GM19455 (cell line): ENCODE results near the gene GSS.

Experiments
- ATAC-seq: cut with Tn5 transposase; IDR thresholded peaks from one replicate; pipeline ENCODE4 v1.9.1; 2021; ENCODE audit not compliant: unreplicated experiment

GSS gene

DNA sequence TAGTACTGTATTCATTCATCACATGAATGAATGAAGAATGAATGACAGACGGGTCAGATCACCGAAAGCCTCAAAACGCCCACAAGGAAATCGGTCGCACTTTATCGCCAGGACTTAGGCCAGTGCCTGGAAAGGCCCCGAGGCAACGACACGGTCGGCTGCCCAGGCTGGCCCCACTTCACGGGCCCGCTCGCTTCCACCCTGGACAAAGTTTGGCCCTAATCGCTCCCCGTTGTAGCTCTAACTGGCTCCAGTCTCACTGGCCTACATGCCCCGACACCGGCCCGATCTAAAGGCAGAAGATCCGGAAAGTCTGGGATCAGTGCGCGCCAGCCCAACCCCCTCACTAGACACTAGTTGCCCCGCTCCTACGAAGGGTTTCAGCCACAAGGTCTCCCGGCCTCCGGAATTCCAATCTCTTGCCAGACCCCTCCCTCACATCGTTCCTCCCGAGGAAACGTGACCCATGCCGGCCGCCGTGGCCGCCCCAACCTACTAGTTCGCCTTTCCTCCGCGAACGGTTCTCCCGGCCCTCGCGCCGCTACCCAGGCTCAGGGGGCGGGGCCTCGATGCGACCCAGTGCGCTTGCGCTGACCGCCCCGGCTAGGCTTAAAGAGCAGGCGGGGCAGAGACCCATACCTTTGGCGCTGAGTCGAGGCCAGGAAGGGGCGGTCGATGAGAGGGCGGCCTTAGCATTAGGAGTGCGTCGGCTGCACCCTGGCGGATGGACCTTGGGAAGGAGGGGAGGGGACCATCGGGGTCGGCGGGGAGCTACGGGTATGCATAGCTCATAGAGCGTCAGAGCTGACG, at the start of gene GSS, which contains the start of gene MYH7B:
TSS of gene GSS (minus strand) at position 576 of the 810 bp plus-strand sequence. CDS start 3,954 bp downstream, outside the sequence.
TSS of gene MYH7B (plus strand) at position 638 of the 810 bp plus-strand sequence. CDS start 22,138 bp downstream, outside the sequence.
- ATAC-seq = peak; percentile 87

DNA sequence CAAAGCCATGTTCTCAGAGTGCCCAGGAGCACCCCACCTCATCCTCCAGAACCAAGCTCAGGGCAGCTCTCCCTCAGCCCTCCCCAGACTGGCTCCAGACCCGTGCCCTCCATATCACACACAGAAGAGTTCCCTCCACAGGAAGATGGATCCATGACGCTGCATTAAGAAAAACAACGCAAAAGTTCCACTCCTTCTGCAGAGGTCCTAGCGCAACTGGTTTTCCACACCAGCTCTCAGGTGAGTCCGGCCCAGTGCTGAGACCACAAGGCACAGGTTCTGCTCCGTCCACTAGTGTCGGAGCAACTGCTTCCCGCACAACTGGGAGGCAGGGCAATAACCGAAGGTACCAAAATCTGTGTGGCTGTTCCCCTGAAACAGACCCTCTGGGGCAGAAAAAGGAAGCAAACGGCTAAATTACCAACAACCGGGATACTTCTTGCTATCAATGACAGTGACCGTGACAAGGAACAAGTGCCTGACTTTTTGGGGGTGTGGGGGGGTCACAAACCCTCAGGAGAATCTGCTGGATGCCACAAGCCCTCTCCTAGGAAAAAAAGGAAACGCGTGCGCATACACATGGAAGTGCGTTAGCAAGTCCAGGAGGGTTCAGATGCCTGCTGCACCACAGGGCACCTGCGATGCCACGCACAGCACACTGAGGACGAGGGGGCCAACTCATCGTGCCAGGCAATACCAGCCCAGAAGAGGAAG, 49.3 kb upstream of the GSS start:
- ATAC-seq = no peak

DNA sequence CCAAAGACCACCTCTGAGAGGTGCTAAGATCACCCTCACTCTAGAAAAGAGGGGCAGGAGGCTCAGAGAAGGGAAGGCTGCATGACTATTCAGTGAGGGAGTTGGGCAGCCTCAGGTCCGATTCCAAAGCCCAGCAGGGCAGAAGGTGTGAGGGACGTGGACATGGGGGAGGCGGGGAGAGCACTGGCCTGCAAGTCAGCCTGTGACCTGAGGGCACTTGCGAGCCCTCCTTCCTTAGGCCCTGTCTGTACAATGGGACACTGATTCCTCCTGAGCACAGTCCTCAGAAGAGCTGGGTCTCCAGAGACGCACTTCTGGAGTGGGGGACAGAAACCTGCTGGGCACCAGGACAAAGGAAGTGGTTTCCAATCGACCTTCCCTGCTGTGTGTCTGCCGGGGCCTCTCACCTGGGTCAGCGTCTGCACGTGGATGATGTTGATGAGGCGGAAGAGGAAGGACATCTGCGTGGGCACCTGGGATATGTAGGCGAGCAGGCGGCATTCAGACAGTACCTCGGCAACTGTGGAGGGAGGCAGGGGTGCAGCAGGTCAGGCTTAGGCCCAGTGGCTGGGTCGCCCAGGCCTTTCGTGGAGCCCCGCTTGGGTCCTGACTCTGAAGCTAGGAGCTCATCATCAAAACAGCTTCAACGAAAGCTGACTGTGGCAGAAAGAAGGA, 48.6 kb upstream of the GSS start:
- no peak for ATAC-seq

DNA sequence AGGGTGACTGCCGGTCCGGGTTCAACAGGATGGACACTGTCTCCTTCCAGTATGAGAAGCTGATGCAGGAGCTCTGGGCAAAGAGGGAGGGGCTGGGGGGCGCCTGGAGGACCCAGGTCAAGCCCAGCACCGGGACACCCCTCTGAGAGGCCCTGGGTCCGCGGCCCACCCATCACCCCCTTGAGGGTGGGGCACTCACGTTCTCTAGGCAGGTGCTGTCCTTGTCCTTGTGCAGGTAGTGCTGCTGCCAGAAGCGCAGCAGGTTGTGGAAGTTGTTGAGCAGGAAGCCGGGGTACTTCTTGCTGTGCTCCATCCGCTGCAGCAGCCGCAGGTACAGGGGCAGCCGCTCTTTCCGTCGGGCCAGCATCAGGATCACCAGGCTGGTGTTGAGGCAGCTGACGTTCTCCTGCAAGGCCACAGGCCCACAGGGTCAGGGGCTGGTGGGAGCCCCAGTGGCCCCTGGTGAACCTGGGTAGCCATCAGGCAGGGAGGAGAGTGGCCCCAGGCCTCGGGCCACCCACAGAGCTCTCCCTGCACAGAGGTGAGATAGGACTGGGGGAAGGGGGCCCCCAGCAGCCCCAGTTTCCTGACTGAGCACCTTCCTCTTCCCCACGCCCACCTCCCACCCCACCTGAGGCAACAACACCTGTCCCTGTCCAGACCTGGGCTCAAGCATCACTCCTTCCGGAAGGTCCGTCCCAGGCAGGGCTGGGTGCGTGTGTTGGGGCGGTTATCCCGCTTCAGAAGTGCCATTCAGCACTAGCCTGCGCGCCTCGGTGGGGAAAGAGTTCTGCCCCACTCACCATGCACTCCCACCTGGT, 47.8 kb upstream of the GSS start:
- ATAC-seq = no peak

DNA sequence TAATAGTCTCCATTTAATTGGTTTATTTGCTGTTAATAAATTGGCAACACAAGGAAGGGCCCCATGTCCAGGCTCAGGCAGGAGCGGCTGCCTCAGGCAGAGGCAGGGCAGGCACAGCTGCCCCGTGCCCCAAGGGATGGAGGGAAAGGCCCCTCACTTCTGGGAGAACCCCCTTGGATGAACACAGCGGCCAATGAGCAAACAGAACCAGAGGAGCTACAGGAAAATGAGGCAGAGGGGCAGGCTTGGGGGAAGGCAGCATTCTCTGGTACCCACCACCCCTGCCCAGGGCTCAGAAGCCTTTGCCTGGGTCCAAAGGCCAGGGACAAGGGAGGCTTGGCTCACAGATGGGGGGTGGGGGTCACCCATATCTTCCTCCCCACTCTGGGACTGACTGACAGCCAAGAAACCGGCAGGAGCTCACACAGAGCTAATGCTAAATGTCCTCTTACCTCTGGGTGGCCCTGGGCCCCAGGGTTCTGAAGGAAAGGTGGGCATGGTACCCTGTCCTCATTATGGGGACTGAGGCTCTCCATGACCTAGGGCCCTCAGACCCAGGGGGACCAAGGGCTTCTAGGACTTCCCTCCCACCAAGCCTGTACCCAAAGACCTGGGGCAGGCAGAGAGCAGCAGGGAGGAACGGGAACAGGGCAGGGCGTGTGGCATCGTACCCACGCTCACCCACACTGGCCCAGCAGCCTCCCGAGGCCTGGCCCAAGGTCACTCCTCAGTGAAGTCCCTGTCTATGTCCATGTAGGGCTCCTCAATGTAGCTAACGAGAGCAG, 47.0 kb upstream of the GSS start:
- no peak for ATAC-seq

DNA sequence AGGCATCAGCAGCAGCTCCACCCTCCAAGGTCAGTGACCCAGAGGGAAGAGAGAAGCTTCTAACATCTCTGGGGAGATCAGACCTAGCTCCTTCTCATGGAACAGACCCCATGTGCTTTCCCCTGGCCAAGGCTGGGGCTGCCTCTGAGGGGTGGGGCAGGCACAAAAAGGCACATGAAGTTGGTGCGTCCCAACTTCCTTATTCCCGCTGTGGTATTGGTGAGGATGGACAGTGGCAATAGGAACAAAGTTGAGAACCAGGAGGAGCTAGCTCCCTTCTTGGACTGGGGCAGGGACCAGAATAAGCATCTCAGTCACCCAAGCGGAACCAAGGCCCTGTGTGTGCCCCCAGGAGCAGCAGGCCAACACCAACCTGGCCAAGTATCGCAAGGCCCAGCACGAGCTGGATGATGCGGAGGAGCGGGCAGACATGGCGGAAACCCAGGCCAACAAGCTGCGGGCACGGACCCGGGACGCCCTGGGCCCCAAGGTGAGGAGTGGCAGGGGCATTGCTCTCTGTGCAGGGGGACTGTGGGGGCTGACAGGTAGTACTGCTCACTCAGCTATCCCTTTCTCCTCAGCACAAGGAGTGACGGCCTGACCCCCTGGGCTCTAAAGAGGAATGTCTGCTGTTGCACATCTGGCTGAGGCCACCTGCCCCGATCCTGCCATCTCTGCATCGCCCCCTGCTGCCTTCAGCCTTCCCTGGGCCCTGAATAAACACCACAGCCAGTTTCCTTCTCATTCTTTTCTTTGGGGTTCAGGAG, 46.2 kb upstream of the GSS start:
- ATAC-seq = no peak

DNA sequence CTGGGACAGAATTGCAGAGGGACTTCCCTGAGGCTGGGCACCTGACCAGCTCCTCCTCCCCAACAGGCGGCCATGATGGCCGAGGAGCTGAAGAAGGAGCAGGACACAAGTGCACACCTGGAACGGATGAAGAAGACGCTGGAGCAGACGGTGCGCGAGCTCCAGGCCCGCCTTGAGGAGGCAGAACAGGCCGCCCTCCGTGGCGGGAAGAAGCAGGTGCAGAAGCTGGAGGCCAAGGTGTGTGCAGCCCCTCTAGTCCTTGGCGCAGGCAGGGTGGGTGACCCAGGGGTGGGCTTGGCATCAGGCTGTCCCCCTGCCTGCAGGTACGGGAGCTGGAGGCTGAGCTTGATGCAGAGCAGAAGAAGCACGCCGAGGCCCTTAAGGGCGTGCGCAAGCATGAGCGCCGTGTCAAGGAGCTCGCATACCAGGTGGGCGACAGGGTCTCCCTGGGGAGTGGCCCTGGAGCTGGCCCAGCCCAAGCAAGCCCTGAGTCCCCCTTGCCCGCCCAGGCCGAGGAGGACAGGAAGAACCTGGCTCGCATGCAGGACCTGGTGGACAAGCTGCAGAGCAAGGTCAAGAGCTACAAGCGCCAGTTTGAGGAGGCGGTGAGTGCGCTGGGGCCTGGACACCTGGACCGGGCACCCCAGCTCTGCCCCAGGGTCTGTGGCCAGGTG, 45.5 kb upstream of the GSS start:
- ATAC-seq = no peak

DNA sequence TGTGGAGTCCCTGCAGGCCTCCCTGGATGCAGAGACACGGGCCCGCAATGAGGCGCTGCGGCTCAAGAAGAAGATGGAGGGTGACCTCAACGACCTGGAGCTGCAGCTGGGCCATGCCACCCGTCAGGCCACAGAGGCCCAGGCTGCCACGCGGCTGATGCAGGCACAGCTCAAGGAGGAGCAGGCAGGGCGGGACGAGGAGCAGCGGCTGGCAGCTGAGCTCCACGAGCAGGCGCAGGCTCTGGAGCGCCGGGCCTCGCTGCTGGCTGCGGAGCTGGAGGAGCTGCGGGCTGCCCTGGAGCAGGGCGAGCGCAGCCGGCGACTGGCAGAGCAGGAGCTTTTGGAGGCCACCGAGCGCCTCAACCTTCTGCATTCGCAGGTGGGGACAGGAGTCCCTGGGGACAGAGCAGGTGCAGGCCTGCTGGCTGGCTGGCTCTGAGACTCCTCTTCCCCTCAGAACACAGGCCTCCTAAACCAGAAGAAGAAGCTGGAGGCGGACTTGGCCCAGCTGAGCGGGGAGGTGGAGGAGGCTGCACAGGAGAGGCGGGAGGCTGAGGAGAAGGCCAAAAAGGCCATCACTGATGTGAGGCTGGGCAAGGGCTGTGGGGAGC, 44.8 kb upstream of the GSS start:
- no peak for ATAC-seq

DNA sequence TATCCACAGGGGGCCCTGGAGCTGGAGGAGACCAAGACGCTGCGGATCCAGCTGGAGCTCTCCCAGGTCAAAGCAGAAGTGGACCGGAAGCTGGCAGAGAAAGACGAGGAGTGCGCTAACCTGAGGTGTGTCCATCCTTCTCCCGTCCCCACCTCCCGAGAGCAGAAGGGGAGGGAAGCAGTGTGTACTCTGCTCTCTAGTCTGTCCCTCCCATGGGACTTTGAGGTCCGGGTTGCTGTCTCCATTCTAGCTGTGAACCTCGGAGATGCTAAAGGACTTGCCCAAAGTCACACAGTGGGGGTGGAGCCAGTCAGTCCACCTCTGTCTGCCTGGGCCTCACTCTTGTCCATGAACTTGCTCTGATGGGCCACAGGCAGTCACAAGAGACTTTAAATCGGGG, 44.2 kb upstream of the GSS start:
- ATAC-seq = no peak

DNA sequence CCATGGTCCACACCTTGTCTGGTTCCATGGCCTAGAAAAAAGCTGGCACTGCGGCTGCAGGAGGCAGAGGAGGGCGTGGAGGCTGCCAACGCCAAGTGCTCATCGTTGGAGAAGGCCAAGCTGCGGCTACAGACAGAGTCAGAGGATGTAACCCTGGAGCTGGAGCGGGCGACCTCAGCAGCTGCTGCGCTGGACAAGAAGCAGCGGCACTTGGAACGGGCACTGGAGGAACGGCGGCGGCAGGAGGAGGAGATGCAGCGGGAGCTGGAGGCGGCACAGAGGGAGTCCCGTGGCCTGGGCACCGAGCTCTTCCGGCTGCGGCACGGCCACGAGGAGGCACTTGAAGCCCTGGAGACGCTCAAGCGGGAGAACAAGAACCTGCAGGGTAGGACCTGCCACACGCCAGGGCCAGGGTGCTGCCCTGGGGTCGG, 43.4 kb upstream of the GSS start:
- ATAC-seq = no peak

DNA sequence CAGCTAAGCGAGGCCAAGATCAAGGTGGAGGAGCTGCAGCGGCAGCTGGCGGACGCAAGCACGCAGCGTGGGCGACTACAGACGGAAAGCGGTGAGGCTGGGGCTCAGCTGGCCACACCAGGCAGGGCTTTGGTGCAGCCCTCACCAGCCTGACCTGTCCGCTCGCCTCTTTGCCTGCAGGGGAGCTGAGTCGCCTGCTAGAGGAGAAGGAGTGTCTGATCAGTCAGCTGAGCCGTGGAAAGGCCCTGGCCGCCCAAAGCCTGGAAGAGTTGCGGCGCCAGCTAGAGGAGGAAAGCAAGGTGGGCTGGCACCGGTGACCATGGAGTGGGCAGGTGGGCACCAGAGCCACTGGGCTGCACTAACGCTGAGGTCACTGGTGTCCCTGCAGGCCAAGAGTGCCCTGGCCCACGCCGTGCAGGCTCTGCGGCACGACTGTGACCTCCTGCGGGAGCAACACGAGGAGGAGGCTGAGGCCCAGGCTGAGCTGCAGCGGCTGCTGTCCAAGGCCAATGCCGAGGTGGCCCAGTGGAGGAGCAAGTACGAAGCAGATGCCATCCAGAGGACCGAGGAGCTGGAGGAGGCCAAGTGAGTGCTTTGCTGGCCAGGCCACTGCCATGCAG, 42.8 kb upstream of the GSS start:
- no peak for ATAC-seq

DNA sequence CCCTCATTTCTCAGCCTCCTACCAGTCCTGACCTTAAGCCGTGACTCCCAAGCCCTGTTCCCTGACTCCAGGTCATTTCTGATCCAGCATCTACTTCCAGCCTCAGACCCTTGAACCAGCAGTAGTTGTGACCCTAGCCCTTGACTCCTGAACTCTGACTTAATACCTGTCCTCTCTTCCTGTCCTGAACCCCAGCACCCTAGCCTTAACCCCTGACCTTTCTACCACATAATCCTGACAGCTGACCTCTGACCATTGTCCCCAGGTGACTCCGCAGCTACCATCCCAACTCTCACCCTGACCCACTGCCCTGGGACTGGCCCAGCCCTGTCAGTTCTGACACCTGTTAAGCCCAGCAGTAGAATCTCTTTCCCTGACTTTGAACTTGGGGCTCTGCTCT, 42.2 kb upstream of the GSS start:
- no peak for ATAC-seq

DNA sequence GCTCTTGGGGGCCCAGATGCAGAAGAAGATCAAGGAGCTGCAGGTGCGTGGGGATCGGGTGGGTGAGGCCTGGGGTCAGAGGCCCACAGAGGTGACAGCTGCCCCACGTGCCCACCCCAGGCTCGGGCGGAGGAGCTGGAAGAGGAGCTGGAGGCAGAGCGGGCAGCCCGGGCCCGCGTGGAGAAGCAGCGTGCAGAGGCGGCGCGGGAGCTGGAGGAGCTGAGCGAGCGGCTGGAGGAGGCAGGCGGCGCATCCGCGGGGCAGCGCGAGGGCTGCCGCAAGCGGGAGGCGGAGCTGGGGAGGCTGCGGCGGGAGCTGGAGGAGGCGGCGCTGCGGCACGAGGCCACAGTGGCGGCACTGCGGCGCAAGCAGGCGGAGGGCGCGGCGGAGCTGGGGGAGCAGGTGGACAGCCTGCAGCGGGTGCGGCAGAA, 41.5 kb upstream of the GSS start:
- no peak for ATAC-seq

DNA sequence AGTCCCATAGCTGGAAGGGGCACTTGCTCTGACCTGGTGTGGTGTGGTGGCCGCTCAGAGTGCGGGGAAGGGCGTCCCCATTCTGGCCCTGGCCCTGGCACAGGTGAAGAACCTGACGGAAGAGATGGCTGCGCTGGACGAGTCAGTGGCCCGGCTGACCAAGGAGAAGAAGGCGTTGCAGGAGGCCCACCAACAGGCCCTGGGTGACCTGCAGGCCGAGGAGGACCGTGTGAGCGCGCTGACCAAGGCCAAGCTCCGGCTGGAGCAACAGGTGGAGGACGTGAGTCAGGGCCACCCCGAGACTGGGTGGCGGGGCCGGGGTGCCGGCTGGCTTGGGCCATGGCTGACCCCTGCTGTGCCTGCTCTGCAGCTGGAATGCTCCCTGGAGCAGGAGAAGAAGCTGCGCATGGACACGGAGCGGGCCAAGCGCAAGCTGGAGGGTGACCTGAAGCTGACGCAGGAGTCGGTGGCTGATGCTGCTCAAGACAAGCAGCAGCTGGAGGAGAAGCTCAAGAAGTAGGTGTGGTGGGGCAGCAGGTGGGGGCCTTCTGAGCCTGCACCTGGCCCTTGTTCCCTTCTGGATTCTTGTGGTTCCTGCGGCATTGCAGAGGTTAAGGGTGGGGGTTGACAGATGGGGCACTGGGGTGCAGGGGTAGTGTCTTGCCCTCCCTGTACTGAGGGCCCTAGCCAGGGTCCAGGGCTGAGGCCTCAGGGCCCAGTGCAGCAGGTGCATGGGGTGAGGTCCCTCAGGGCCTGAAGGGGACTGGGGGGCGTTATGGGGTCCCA, 40.8 kb upstream of the GSS start:
- no peak for ATAC-seq

DNA sequence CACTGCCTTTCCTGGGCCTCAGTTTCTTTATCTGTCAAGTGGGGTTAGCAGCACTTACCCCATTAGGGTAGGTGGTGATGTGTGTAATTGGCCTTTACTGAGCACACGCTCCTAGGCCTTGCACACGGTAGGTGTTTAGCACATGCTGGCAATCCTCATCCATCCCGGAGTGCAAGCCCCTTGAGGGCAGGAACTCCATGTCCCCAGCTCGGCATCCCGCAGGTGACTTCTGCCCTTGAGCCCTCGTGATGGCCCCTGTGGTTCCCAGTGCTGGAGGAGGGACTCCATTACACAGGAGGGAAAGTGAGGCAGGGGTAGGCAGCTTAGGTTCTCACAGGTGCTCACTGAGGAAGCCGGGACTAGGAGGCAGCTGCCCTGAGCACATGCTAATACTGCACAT, 40.1 kb upstream of the GSS start:
- no peak for ATAC-seq

DNA sequence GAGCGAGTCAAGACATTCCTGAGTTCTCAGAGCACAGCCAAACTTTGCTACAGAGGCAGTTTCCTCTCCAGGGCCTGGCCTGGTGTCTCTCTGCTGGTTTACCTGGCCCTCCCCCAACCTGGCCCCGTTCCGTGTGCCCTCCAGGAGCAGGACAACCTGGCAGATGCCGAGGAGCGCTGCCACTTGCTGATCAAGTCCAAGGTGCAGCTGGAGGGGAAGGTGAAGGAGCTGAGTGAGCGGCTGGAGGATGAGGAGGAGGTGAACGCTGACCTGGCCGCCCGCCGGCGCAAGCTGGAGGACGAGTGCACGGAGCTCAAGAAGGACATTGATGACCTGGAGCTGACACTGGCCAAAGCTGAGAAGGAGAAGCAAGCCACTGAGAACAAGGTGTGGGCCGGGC, 39.6 kb upstream of the GSS start:
- no peak for ATAC-seq

DNA sequence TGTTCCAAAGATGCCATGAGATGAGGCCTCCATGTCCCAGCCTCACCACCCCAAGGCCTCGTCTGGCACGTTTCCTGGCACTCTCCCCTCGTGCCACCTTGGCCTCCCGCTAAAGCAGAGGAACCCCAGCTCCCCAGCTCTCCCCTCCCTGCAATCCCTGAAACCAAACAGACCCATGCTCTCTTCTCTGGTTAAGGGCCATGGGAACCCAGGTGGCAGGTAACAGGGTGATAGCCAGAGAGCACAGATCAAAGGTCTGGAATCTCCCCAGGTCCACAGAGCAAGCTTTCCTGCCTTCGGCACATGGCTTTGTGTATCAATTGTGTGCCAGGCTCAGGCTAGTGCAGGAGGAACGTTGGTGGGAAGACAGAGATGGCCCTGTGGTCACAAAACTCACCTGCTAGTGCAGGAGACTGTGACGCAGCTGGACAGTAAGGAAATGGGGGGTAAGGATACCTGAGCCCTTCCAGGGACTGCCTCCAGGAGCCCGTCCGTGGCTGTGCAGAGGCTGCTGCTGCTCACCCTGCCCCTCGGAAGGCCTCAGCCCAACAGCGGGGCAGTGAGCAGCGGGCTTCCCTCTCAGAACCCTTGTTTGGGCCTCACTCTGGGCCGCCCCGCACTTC, 39.0 kb upstream of the GSS start:
- no peak for ATAC-seq
